NT2/D1 (cell line): ENCODE measurements around the gene MAML1.

ENCODE experiments used
- SUZ12 ChIP-seq: IDR thresholded peaks from 2 replicates; pipeline ENCODE4 v1.6.1; 2011; ENCODE audit not compliant: insufficient read length, insufficient read depth; ENCODE audit errors: extremely low read depth
- YY1 ChIP-seq: IDR thresholded peaks from 2 replicates; pipeline ENCODE4 v1.6.1; 2011; ENCODE audit not compliant: insufficient read length, insufficient read depth
- ZNF274 ChIP-seq: IDR thresholded peaks from 2 replicates; pipeline ENCODE4 v1.6.1; 2011; ENCODE audit warnings: mild to moderate bottlenecking, low read depth, low read length

- TF ChIP-seq YY1: no peak
- TF ChIP-seq ZNF274: no peak
- no peak for TF ChIP-seq SUZ12
These were observed 22.4 kb downstream of the MAML1 start for GRCh38 chr5:179755022-179755421.
